IMR-90 (cell line): Measurements from ENCODE around the gene PPP1R15A. TPM values are rescaled to one million over a fixed set of nuclear protein-coding genes. Genes with fewer than 3 reads are reported as not detected.

Experiments
- ATAC-seq: fragments of 200-7000 bp; cut with Tn5 transposase; 2 replicates; pipeline ENCODE4 v1.9.1; 2020; ENCODE audit warnings: low read depth, mild to moderate bottlenecking, moderate library complexity
- Bru-seq: library from RNA; stranded (reverse); fragments of 400-500 nt; gene quantifications from one replicate; lab custom pipeline; 2021; lab: Mats Ljungman, UMichigan
- BruChase-seq, 2 experiments: library from RNA; stranded (reverse); fragments of 400-500 nt; gene quantifications; one replicate each; lab custom pipeline; 2021; lab: Mats Ljungman, UMichigan
- BruUV-seq: library from RNA; stranded (reverse); fragments of 400-500 nt; replicated peaks from 2 replicates; lab custom pipeline; 2021; lab: Mats Ljungman, UMichigan
- CTCF ChIA-PET: fragments of 300-600 bp; formaldehyde crosslinking; extraction: SDS; loops from one replicate; lab custom pipeline; 2021; ENCODE audit warnings: antibody characterized with exemption; lab: Yijun Ruan, JAX
- POLR2A ChIA-PET: fragments of 300-600 bp; sonication (Branson Sonifier 250); formaldehyde crosslinking; loops from one replicate; lab custom pipeline; 2022; ENCODE audit warnings: antibody characterized with exemption; ENCODE audit not compliant: unreplicated experiment; lab: Charles Lee
- DNase-seq: peaks from one replicate; pipeline ENCODE4 v3.0.0; 2013
- H2AFZ ChIP-seq: replicated peaks from 2 replicates; pipeline ENCODE3; 2013; ENCODE audit warnings: low read length, mild to moderate bottlenecking; ENCODE audit not compliant: poor library complexity
- H2AK5ac ChIP-seq: 2 replicates; pipeline ENCODE4 v1.6.1; 2013; ENCODE audit warnings: low read depth, low read length, inconsistent platforms
- H2AK9ac ChIP-seq: replicated peaks from 2 replicates; pipeline ENCODE3; 2013; ENCODE audit warnings: mild to moderate bottlenecking, low read depth, low read length, moderate library complexity; ENCODE audit not compliant: poor library complexity
- H2BK120ac ChIP-seq: 2 replicates; pipeline ENCODE4 v1.6.1; 2013; ENCODE audit warnings: low read depth, low read length, inconsistent platforms
- H2BK15ac ChIP-seq: 3 replicates; pipeline ENCODE4 v1.6.1; 2013; ENCODE audit warnings: low read depth, low read length, inconsistent platforms
- H2BK20ac ChIP-seq: 2 replicates; pipeline ENCODE4 v1.6.1; 2013; ENCODE audit warnings: low read depth, mild to moderate bottlenecking, inconsistent platforms, low read length, moderate library complexity
- H2BK5ac ChIP-seq: 2 replicates; pipeline ENCODE4 v1.6.1; 2013; ENCODE audit warnings: mild to moderate bottlenecking, low read depth, low read length, inconsistent platforms; ENCODE audit not compliant: poor library complexity, severe bottlenecking
- H3K14ac ChIP-seq: replicated peaks from 2 replicates; pipeline ENCODE4 v1.6.1; 2013; ENCODE audit warnings: low read depth, low read length, inconsistent platforms
- H3K18ac ChIP-seq: 2 replicates; pipeline ENCODE4 v1.6.1; 2013; ENCODE audit warnings: low read depth, low read length, control low read depth
- H3K23ac ChIP-seq: 2 replicates; pipeline ENCODE4 v1.6.1; 2013; ENCODE audit warnings: low read depth, low read length, inconsistent platforms
- H3K27ac ChIP-seq: 2 replicates; pipeline ENCODE4 v1.5.1; 2013; ENCODE audit warnings: mild to moderate bottlenecking, control low read depth, low read length; ENCODE audit not compliant: insufficient read depth
- H3K27me3 ChIP-seq: 2 replicates; pipeline ENCODE4 v1.6.1; 2013; ENCODE audit warnings: low read length; ENCODE audit not compliant: control insufficient read depth, insufficient read depth
- H3K36me3 ChIP-seq: 2 replicates; pipeline ENCODE4 v1.6.1; 2013; ENCODE audit warnings: low read length, mixed read lengths; ENCODE audit not compliant: control insufficient read depth, insufficient read depth
- H3K4ac ChIP-seq: 2 replicates; pipeline ENCODE4 v1.6.1; 2013; ENCODE audit warnings: low read depth, low read length, inconsistent platforms
- H3K4me1 ChIP-seq: 2 replicates; pipeline ENCODE4 v1.6.1; 2013; ENCODE audit warnings: low read length, mixed read lengths; ENCODE audit not compliant: control insufficient read depth, insufficient read depth
- H3K4me2 ChIP-seq: 2 replicates; pipeline ENCODE4 v1.6.1; 2013; ENCODE audit warnings: low read depth, mild to moderate bottlenecking, control low read depth, low read length, moderate library complexity
- H3K4me3 ChIP-seq: 2 replicates; pipeline ENCODE4 v1.5.1; 2013; ENCODE audit warnings: low read depth, mild to moderate bottlenecking, control low read depth, low read length, moderate library complexity; ENCODE audit not compliant: insufficient read depth
- H3K56ac ChIP-seq: 2 replicates; pipeline ENCODE4 v1.6.1; 2013; ENCODE audit warnings: low read length, inconsistent platforms; ENCODE audit not compliant: insufficient read depth; ENCODE audit errors: extremely low read depth
- H3K79me1 ChIP-seq, 2 experiments: 2 replicates each; pipeline ENCODE4 v1.6.1; 2013; ENCODE audit warnings: low read length in 2 of 2, inconsistent platforms in 1 of 2, low read depth in 1 of 2
- H3K9ac ChIP-seq: 2 replicates; pipeline ENCODE4 v1.6.1; 2013; ENCODE audit warnings: low read depth, low read length, control low read depth
- H3K9me1 ChIP-seq: 2 replicates; pipeline ENCODE4 v1.6.1; 2013; ENCODE audit warnings: low read length, inconsistent platforms; ENCODE audit not compliant: insufficient read depth
- H3K9me3 ChIP-seq: 2 replicates; pipeline ENCODE4 v1.6.1; 2013; ENCODE audit warnings: low read length; ENCODE audit not compliant: control insufficient read depth, insufficient read depth
- H4K20me1 ChIP-seq: 2 replicates; pipeline ENCODE4 v1.6.1; 2013; ENCODE audit warnings: low read length, inconsistent platforms; ENCODE audit not compliant: insufficient read depth
- H4K5ac ChIP-seq: 2 replicates; pipeline ENCODE4 v1.6.1; 2013; ENCODE audit warnings: mild to moderate bottlenecking, low read depth, low read length, control low read depth
- H4K8ac ChIP-seq, 2 experiments: 2 replicates each; pipeline ENCODE4 v1.6.1; 2013; ENCODE audit warnings: low read depth in 2 of 2, low read length in 2 of 2, control low read depth in 1 of 2, inconsistent platforms in 1 of 2
- H4K91ac ChIP-seq: 2 replicates; pipeline ENCODE4 v1.6.1; 2013; ENCODE audit warnings: low read depth, low read length, inconsistent platforms; ENCODE audit not compliant: insufficient read depth
- BHLHE40 ChIP-seq: fragments of 150-350 bp; IDR thresholded peaks from 2 replicates; pipeline ENCODE4 v1.6.1; 2016; ENCODE audit warnings: mild to moderate bottlenecking, low read depth, low read length
- CEBPB ChIP-seq: IDR thresholded peaks from 2 replicates; pipeline ENCODE4 v1.6.1; 2012; ENCODE audit warnings: low read depth, low read length, improper control_type of control experiment
- CHD1 ChIP-seq: IDR thresholded peaks from 2 replicates; pipeline ENCODE4 v1.6.1; 2012; ENCODE audit warnings: low read depth, low read length, improper control_type of control experiment
- FOS ChIP-seq: fragments of 150-350 bp; IDR thresholded peaks from 2 replicates; pipeline ENCODE4 v1.6.1; 2016; ENCODE audit warnings: low read depth, low read length
- MAZ ChIP-seq: IDR thresholded peaks from 2 replicates; pipeline ENCODE4 v1.6.1; 2012; ENCODE audit warnings: low read depth, mild to moderate bottlenecking, low read length, improper control_type of control experiment, moderate library complexity, borderline replicate concordance
- MXI1 ChIP-seq: IDR thresholded peaks from 2 replicates; pipeline ENCODE4 v1.6.1; 2012; ENCODE audit warnings: low read depth, mild to moderate bottlenecking, low read length, moderate library complexity, borderline replicate concordance
- NFE2L2 ChIP-seq: fragments of 150-350 bp; IDR thresholded peaks from 2 replicates; pipeline ENCODE4 v1.6.1; 2016; ENCODE audit warnings: low read depth, mild to moderate bottlenecking, low read length
- POLR2A ChIP-seq: IDR thresholded peaks from 2 replicates; pipeline ENCODE4 v1.6.1; 2012; ENCODE audit warnings: mild to moderate bottlenecking, low read depth, low read length
- RCOR1 ChIP-seq: IDR thresholded peaks from 2 replicates; pipeline ENCODE4 v1.6.1; 2012; ENCODE audit warnings: mild to moderate bottlenecking, low read length, improper control_type of control experiment; ENCODE audit not compliant: insufficient replicate concordance
- RFX5 ChIP-seq: IDR thresholded peaks from 2 replicates; pipeline ENCODE4 v1.8.0; 2012; ENCODE audit warnings: low read depth, mild to moderate bottlenecking, low read length, moderate library complexity
- SMC3 ChIP-seq: fragments of 150-350 bp; IDR thresholded peaks from 2 replicates; pipeline ENCODE4 v1.6.1; 2016; ENCODE audit warnings: low read depth, mild to moderate bottlenecking, antibody characterized with exemption, low read length, moderate library complexity
- USF2 ChIP-seq: fragments of 150-350 bp; IDR thresholded peaks from 2 replicates; pipeline ENCODE4 v1.6.1; 2017; ENCODE audit warnings: mild to moderate bottlenecking, antibody characterized with exemption, low read length, low read depth
- WGBS, 2 experiments: methylation state at CpG; one replicate each; pipeline versions ENCODE4 v1.1.5 to v1.1.7; 2013; ENCODE audit warnings: missing lambda C conversion rate in 2 of 2; ENCODE audit not compliant: insufficient read length in 1 of 2; ENCODE audit errors: extremely low coverage in 2 of 2; 5-methylcytosine and 5-hydroxymethylcytosine counted together
- dilution Hi-C: fragments of 300-500 bp; cut with HindIII; formaldehyde crosslinking; loops from one replicate; pipeline ENCODE4 v1.14.3; 2018; ENCODE audit warnings: low sequenced_read_pairs; ENCODE audit not compliant: unreplicated experiment
- in situ Hi-C: fragments of 300-500 bp; cut with MboI; formaldehyde crosslinking; loops from 3 replicates; pipeline ENCODE4 v1.14.3; 2019; ENCODE audit warnings: low sequenced_read_pairs, inconsistent platforms, mixed read lengths
- intact Hi-C: fragments of 100-400 bp; cut with micrococcal nuclease; formaldehyde crosslinking; loops from 2 replicates; pipeline ENCODE4 v1.10.0; 2022
- long read RNA-seq: library from polyadenylated mRNA; unstranded; transcript quantifications from one replicate; pipeline ENCODE4 v2.0.0, GENCODE V29; 2021; ENCODE audit not compliant: unreplicated experiment
- polyA plus RNA-seq, 3 experiments: library from polyadenylated mRNA; depleted of rRNA; stranded (reverse); fragments of >200 nt; gene quantifications; 2 replicates each; pipeline ENCODE4 v1.2.3, GENCODE V29; 2012; ENCODE audit warnings: low replicate concordance in 1 of 3
- total RNA-seq: library from RNA; depleted of rRNA; stranded (reverse); fragments of >200 nt; gene quantifications from 2 replicates; pipeline ENCODE4 v1.2.3, GENCODE V29; 2012; rRNA removed
- TF ChIP-seq, protein P1 (sequence below): fragments of 150-350 bp; IDR thresholded peaks from 2 replicates; pipeline ENCODE4 v1.6.1; 2016; ENCODE audit warnings: low read depth, mild to moderate bottlenecking, low read length, moderate library complexity, borderline replicate concordance

Gene PPP1R15A
- 26.7 and 39.4 TPM in 2 replicates for total RNA-seq
- 87.7 and 104 TPM in 2 replicates for polyA plus RNA-seq (2012; rRNA removed)
- 79.7 and 87.7 TPM in 2 replicates for polyA plus RNA-seq (2012; cell fraction: cytosol; rRNA removed)
- 144 and 158 TPM in 2 replicates for polyA plus RNA-seq (2012; cell fraction: nucleus; rRNA removed; ENCODE audit: low replicate concordance)
- Bru-seq, nascent RNA: percentile 98 among the genes with signal in this experiment
- BruChase-seq, experiment 1, labeled RNA remaining after a 6-hour chase: percentile 92 among the genes with signal in this experiment
- BruChase-seq, experiment 2, labeled RNA remaining after a 2-hour chase: percentile 93 among the genes with signal in this experiment
- long read RNA-seq, transcript PPP1R15A-201 (3 exons, 2,378 nt): major isoform, 235 of 312 reads
- long read RNA-seq, transcript PPP1R15A-202 (1 exons, 1,725 nt): minor isoform, 7 of 312 reads
- long read RNA-seq, partial matches to known transcripts: 65 of 312 reads
- long read RNA-seq, other reads (novel, unspliced or antisense): 5 of 312 reads

DNA sequence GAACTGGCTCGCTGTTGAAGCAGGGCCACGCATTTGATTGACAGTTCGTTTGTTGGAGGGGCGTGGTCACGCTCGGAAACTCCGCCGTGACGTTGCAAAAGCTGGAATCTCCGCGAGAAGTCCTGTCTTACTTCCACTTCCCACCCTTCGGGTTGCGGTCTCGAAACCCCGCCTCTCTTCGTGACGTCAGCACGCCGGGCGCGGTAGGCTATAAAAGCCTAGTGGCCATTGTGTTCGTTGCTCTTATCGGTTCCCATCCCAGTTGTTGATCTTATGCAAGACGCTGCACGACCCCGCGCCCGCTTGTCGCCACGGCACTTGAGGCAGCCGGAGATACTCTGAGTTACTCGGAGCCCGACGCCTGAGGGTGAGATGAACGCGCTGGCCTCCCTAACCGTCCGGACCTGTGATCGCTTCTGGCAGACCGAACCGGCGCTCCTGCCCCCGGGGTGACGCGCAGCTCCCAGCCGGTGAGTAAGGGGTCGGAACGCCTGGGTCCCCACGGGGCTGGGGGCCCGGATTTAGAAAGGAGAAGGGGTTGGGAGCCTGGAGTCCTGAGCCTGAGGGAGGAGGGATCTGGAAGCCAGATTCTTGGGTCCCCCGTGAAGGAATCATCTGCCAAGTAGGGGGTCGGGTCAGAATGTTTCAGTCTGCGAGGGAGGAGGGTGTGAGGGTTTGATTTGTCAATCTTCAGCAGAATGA is at the start of gene PPP1R15A:
PPP1R15A (plus strand) TSS at position 240 of the 702 bp plus-strand sequence. CDS start 813 bp downstream, outside the sequence.
- Histone ChIP-seq H3K4me3 (peak within 1 kb of the TSS; percentile 71), H4K91ac (peak within 1 kb of the TSS; percentile 97), H3K79me1 (peaks cover 0 to 63% of the 10 kb centered on the region in 2 experiments), H4K20me1 (peaks cover 49% of the 10 kb centered on the region), H3K18ac (peak within 1 kb of the TSS; percentile 70), H3K9me3 (no peaks in the 10 kb centered on the region), H3K14ac (peak within 1 kb of the TSS; percentile 100), H2BK15ac (peak within 1 kb of the TSS; percentile 53; the same call in 1 of the 3 replicates), H3K23ac (peak within 1 kb of the TSS; percentile 99), H3K27me3 (no peaks in the 10 kb centered on the region), H3K4ac (peak within 1 kb of the TSS; percentile 99), H3K56ac (peak within 1 kb of the TSS; percentile 98), H3K9ac (peak within 1 kb of the TSS; percentile 95), H2AK5ac (peak within 1 kb of the TSS; percentile 97), H4K5ac (peak within 1 kb of the TSS; percentile 59), H2BK5ac (peak within 1 kb of the TSS; percentile 94), H3K4me1 (peaks cover 15% of the 10 kb centered on the region), H2AFZ (peak within 1 kb of the TSS; percentile 74), H2AK9ac (peak within 1 kb of the TSS; percentile 100), H3K4me2 (peak within 1 kb of the TSS; percentile 99), H3K36me3 (peaks cover 32% of the 10 kb centered on the region), H2BK20ac (peak within 1 kb of the TSS; percentile 60), H4K8ac (peak within 1 kb of the TSS; percentile 18 to 91; a peak in 3 of 4 replicates), H3K9me1 (no peaks in the 10 kb centered on the region; the same call in 1 of the 2 replicates), H3K27ac (peak within 1 kb of the TSS; percentile 92), H2BK120ac (peak within 1 kb of the TSS; percentile 88)
- intact Hi-C loops (no loop called here), dilution Hi-C loops (no loop called here), in situ Hi-C loops (no loop called here)
- ATAC-seq (peak; percentile 28), DNase-seq (peak; percentile 97)
- ChIA-PET CTCF (no interaction called here), POLR2A (interaction anchor here (0.5 to 1.0 kb wide), 8 partner anchors 8 to 312 kb away, joined by 3 to 13 read pairs (median 4); no protein-coding TSS in a partner anchor)
- BruUV-seq: TSS peak; percentile 75
- WGBS, 2 experiments: 1% methylated on average over 34 of the region's 53 CpGs; no CpG with 5 or more reads in 1 of the 2 experiments
- TF ChIP-seq, protein P1, sequence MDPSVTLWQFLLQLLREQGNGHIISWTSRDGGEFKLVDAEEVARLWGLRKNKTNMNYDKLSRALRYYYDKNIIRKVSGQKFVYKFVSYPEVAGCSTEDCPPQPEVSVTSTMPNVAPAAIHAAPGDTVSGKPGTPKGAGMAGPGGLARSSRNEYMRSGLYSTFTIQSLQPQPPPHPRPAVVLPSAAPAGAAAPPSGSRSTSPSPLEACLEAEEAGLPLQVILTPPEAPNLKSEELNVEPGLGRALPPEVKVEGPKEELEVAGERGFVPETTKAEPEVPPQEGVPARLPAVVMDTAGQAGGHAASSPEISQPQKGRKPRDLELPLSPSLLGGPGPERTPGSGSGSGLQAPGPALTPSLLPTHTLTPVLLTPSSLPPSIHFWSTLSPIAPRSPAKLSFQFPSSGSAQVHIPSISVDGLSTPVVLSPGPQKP: no peak
- 0 out of 2 replicates have a peak, but pooled peaks have one; percentile 31 for TF ChIP-seq RFX5
- TF ChIP-seq RCOR1: no peak
- TF ChIP-seq SMC3: no peak
- TF ChIP-seq BHLHE40: no peak; the same call in 1 of the 2 replicates
- 0 out of 2 replicates have a peak, but pooled peaks have one; percentile 28 for TF ChIP-seq MXI1
- TF ChIP-seq FOS: 0 out of 2 replicates have a peak, but pooled peaks have one; percentile 19
- peak; percentile 73 for TF ChIP-seq MAZ
- TF ChIP-seq CHD1: peak; percentile 97
- no peak for TF ChIP-seq USF2
- TF ChIP-seq NFE2L2: peak; percentile 79
- TF ChIP-seq CEBPB: peak; percentile 81
- peak; percentile 100 for TF ChIP-seq POLR2A
